Right renal cortex interstitium (tissue), 3 donors: Measurements from ENCODE around the gene RBM25. TPM values are rescaled to one million over a fixed set of nuclear protein-coding genes. Genes with fewer than 3 reads are reported as not detected.
"Not testable (repeated sequence)": the region's sequence is repeated elsewhere in the genome, so short reads cannot be mapped to it uniquely, and the experiment has no call there.

ENCODE experiments used
- DNase-seq, 3 donors: peaks; one replicate each; pipeline ENCODE4 v3.0.0-alpha.2; 2013; ENCODE audit warnings: low read depth in 3 of 3, low spot score in 2 of 3
- polyA plus RNA-seq, 3 donors: library from polyadenylated mRNA; unstranded; fragments of 120-200 nt; gene quantifications; one replicate each; pipeline ENCODE4 v1.2.1, GENCODE V29; 2013; ENCODE audit not compliant: insufficient read length in 3 of 3

The RBM25 gene
- polyA plus RNA-seq, 3 donors, result 142 to 191 (median 155) TPM

DNA sequence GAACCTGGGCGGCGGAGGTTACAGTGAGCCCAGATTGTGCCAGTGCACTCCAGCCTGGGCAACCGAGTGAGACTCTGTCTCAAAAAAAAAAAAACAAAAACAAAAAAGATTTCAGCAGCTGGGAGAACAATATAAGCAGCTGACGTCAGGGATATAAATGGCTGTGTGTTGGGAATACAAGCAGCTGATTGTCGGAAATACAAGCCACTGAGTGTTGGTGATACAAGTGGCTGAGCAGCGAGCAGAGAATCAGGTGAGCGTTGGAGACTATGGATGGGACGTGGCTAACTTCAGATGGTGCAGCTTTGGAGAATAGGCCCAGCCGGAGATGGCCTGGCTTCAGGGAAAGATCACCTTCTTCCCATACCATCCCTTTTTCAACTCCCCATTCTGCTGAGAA, 109.9 kb downstream of the RBM25 start:
- no peak for DNase-seq

DNA sequence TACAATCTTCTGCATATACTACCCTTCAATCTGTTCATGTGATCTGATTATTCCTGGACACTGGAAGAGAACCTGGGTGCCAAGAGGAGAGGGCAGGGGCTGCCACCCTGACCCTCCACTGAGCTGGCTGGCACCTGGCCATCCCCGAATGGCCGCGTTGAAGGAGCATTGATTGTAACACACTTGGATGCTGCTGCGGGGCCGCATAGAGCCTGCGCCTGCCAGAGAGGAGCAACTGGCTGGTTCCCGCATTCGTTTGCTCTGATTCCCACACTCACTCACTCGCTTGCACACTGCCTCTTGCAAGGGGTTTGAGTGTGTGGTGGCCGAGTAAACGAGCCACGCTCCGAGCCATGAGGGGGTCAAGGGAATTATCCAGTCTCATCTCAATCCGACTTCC, 110.4 kb downstream of the RBM25 start:
- DNase-seq, result no peak

DNA sequence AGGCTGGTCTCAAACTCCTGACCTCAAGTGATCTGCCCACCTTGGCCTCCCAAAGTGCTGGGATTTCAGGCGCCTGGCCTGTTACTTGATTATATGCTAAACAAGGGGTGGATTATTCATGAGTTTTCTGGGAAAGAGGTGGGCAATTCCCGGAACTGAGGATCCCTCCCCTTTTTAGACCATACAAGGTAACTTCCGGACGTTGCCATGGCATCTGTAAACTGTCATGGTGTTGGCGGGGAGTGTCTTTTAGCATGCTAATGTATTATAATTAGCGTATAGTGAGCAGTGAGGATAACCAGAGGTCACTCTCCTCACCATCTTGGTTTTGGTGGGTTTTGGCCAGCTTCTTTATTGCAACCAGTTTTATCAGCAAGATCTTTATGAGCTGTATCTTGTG, 111.5 kb downstream of the RBM25 start:
- DNase-seq, result not testable (repeated sequence)

DNA sequence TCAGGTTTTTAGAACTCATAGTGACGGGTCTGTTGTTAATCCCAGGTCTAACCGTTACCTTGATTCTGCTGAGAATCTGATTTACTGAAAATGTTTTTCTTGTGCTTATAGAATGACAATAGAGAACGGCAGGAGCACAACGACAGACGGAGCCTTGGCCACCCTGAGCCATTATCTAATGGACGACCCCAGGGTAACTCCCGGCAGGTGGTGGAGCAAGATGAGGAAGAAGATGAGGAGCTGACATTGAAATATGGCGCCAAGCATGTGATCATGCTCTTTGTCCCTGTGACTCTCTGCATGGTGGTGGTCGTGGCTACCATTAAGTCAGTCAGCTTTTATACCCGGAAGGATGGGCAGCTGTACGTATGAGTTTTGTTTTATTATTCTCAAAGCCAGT, 112.4 kb downstream of the RBM25 start:
- DNase-seq, result no peak

DNA sequence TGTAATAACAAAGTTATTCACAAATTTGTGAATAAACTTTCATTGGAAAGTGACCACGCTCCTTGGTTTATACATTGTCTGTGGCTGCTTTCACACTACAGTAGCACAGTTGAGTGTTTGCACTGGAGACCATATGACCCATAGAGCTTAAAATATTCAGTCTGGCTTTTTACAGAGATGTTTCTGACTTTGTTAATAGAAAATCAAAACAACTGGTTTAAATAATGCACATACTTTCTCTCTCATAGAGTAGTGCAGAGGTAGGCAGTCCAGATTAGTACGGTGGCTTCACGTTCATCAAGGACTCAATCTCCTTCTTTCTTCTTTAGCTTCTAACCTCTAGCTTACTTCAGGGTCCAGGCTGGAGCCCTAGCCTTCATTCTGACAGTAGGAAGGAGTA, 114.2 kb downstream of the RBM25 start:
- DNase-seq, result no peak

DNA sequence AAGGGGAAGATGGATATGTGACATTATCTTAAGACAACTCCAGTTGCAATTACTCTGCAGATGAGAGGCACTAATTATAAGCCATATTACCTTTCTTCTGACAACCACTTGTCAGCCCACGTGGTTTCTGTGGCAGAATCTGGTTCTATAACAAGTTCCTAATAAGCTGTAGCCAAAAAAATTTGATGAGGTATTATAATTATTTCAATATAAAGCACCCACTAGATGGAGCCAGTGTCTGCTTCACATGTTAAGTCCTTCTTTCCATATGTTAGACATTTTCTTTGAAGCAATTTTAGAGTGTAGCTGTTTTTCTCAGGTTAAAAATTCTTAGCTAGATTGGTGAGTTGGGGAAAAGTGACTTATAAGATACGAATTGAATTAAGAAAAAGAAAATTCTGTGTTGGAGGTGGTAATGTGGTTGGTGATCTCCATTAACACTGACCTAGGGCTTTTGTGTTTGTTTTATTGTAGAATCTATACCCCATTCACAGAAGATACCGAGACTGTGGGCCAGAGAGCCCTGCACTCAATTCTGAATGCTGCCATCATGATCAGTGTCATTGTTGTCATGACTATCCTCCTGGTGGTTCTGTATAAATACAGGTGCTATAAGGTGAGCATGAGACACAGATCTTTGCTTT, 114.9 kb downstream of the RBM25 start:
- peak; percentile 2 to 26 (median 13) for DNase-seq

Other genes starting within 250 kb of the RBM25 start
- 1 to 10 TPM; 4.4 to 5.8 (median 4.7) TPM for gene DPF3, start 164.4 kb upstream of the RBM25 start, polyA plus RNA-seq
- gene DCAF4, start 132.1 kb upstream of the RBM25 start, polyA plus RNA-seq, result 10 to 100 TPM; 14.5 to 17.7 (median 16.9) TPM
- gene ZFYVE1, start 31.4 kb upstream of the RBM25 start, polyA plus RNA-seq, result 10 to 100 TPM; 18.6 to 18.9 (median 18.9) TPM
- gene PSEN1, start 78.0 kb downstream of the RBM25 start, polyA plus RNA-seq, result 10 to 100 TPM; 76.1 to 79.6 (median 78.0) TPM
- gene PAPLN, start 179.0 kb downstream of the RBM25 start, polyA plus RNA-seq, result 10 to 100 TPM; 20.1 to 24.4 (median 23.2) TPM